Measurements from ENCODE around the gene ENTREP3.

ENTREP3 gene

DNA sequence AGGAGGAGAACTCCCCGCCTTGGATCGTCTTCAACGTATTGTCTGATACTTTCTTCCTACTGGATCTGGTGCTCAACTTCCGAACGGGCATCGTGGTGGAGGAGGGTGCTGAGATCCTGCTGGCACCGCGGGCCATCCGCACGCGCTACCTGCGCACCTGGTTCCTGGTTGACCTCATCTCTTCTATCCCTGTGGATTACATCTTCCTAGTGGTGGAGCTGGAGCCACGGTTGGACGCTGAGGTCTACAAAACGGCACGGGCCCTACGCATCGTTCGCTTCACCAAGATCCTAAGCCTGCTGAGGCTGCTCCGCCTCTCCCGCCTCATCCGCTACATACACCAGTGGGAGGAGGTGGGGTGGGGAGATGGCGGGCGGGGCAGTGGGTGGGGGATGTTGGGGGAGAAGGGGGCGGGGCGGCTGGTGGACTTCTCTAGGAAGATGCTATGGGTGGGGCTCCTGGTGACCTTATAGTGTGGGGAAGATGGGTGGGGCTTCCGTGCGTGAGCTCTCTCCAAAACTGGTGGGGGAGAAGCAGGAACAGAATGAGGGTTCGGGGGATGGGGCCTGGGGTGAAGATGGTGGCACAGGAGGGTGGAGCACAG lies 27.3 kb upstream of the ENTREP3 start:
- Histone ChIP-seq H3K27me3 (replicated peaks; ENCODE audit: control insufficient read depth, insufficient read depth, low read length, poor library complexity, severe bottlenecking) (no peaks in the 10 kb centered on the region), H3K27ac (ENCODE audit: insufficient read depth, low read length, poor library complexity, severe bottlenecking) (no peak overlapping the region), H3K36me3 (ENCODE audit: control insufficient read depth, insufficient read depth, low read length) (no peaks in the 10 kb centered on the region), H3K9me3 (ENCODE audit: control insufficient read depth, low read length) (no peaks in the 10 kb centered on the region), H3K4me1 (ENCODE audit: control insufficient read depth, insufficient read depth, low read length, poor library complexity, severe bottlenecking) (peaks cover 7% of the 10 kb centered on the region), H3K4me3 (ENCODE audit: insufficient read depth, low read depth, low read length, poor library complexity, severe bottlenecking) (no peak overlapping the region)
- DNase-seq = no peak

DNA sequence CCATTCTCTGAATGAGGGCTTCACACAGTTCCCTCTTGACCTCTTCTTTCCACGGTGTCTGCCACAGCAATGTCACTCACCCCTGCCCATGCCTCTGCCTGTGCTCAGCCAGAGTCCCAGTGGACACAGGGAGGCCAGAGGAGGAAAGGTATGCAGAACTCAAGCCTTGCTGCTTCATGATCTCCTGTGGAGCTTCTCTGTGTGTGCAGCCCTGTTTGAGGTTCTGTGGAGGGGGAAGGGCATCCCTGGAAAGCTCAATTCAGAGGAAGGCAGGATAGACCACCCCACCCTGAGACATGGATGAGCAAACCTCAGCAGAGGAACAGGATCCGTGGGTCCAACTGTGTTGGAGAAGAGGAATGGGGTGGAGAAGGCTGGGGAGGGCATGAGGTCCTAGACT lies 24.0 kb upstream of the ENTREP3 start:
- peaks cover 19% of the 10 kb centered on the region for H3K4me1 ChIP-seq (ENCODE audit: control insufficient read depth, insufficient read depth, low read length, poor library complexity, severe bottlenecking)
- H3K4me3 ChIP-seq (ENCODE audit: insufficient read depth, low read depth, low read length, poor library complexity, severe bottlenecking) = no peak overlapping the region
- no peaks in the 10 kb centered on the region for H3K27me3 ChIP-seq (replicated peaks; ENCODE audit: control insufficient read depth, insufficient read depth, low read length, poor library complexity, severe bottlenecking)
- no peaks in the 10 kb centered on the region for H3K9me3 ChIP-seq (ENCODE audit: control insufficient read depth, low read length)
- no peaks in the 10 kb centered on the region for H3K36me3 ChIP-seq (ENCODE audit: control insufficient read depth, insufficient read depth, low read length)
- no peak for DNase-seq
- H3K27ac ChIP-seq (ENCODE audit: insufficient read depth, low read length, poor library complexity, severe bottlenecking) = no peak overlapping the region

DNA sequence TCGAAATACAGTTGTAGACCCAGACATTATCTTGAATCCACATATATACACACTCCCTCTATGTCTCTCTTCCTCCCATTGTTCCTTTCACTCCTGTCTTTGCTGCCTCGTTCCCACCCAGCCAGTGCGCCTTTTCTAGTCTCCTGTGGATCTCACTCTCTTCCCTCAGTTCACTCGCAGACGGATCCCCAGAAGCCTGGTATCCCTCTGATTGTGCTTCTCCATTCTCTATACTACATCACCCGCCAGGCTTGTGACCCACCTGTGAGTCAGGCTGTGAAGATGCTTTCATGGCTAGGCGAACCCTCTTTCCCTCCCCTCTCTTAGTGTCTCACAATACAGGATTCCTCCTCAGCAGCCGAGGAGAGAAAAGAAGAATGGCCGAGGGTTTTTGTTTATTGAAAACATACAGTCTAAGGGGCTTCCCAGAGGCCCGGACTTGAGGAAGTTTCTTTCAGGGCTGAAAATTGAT lies 23.4 kb upstream of the ENTREP3 start:
- peaks cover 21% of the 10 kb centered on the region for H3K4me1 ChIP-seq (ENCODE audit: control insufficient read depth, insufficient read depth, low read length, poor library complexity, severe bottlenecking)
- H3K27me3 ChIP-seq (replicated peaks; ENCODE audit: control insufficient read depth, insufficient read depth, low read length, poor library complexity, severe bottlenecking) = no peaks in the 10 kb centered on the region
- no peak overlapping the region for H3K27ac ChIP-seq (ENCODE audit: insufficient read depth, low read length, poor library complexity, severe bottlenecking)
- no peak for DNase-seq
- no peaks in the 10 kb centered on the region for H3K9me3 ChIP-seq (ENCODE audit: control insufficient read depth, low read length)
- H3K36me3 ChIP-seq (ENCODE audit: control insufficient read depth, insufficient read depth, low read length) = no peaks in the 10 kb centered on the region
- H3K4me3 ChIP-seq (ENCODE audit: insufficient read depth, low read depth, low read length, poor library complexity, severe bottlenecking) = no peak overlapping the region

DNA sequence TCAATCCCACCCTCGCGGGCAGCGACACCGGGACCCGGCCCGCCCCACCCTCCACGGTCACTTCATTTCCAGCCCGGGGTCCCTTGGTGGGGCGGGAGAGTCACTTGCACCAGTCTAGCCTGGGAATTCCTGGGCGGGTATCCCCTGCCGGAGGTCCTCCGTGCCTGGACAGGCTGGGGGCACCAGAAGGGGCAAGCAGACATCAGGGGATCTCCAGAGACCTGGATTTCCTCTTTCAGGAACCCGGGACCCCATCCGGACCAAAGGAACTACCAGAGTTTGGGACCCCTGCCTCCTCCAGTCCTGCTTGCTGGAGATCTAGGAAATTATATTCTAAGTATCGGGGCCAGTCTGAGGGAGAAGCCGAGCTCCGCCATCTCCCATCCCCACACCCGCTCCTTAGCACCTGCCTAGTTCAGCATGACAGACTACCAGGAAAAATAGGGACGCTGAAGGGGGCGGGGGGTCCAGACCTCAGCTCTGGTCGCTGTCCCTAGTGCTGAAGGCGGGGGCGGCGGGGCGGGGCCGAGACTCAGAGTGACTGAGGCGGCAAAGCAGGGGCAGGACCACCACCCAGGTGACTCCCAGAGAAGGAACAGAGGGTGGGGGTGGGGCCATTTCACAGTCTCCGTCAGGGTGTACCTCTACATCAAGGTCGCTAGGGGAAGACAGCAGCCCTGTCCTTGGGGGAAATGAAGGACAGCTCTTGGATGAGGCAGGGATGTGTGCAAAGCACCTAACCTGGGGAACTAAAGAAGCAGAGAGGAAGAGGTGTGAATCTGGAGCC lies 22.8 kb upstream of the ENTREP3 start:
- Histone ChIP-seq H3K4me3 (ENCODE audit: insufficient read depth, low read depth, low read length, poor library complexity, severe bottlenecking) (peak overlapping the region; percentile 68), H3K9me3 (ENCODE audit: control insufficient read depth, low read length) (no peaks in the 10 kb centered on the region), H3K4me1 (ENCODE audit: control insufficient read depth, insufficient read depth, low read length, poor library complexity, severe bottlenecking) (peaks cover 25% of the 10 kb centered on the region), H3K27me3 (replicated peaks; ENCODE audit: control insufficient read depth, insufficient read depth, low read length, poor library complexity, severe bottlenecking) (no peaks in the 10 kb centered on the region), H3K27ac (ENCODE audit: insufficient read depth, low read length, poor library complexity, severe bottlenecking) (peak overlapping the region; percentile 46), H3K36me3 (ENCODE audit: control insufficient read depth, insufficient read depth, low read length) (no peaks in the 10 kb centered on the region)
- peak; percentile 58 to 75 (median 67) for DNase-seq

DNA sequence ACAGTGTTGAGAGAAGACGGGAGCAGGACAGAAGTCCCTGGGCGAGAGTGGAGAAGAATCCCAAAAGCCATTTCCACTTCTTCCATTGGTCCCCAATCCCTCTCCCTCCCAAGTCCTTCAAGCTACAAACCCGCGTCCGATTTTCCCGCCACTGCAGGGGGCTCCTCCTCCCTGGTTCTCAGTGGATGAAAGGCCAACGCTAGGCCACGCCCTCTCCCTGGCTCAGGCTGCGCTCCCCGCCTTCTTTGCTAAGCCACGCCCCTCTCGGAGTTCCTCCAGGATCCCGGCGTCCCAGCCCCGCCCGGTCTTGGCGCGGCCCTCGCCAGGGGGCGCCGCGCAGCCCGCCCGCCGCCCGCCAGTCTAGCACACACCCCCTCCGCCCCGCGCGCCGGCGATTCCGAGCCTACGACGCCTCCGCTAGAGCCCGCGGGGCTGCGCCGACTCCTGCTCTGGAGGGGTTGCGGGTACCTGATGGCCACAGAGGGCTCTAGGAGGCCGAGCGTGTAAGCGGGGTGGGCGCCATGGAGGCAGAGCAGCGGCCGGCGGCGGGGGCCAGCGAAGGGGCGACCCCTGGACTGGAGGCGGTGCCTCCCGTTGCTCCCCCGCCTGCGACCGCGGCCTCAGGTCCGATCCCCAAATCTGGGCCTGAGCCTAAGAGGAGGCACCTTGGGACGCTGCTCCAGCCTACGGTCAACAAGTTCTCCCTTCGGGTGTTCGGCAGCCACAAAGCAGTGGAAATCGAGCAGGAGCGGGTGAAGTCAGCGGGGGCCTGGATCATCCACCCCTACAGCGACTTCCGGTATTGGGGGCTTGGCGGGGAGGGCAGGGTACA lies 22.0 kb upstream of the ENTREP3 start, which contains the start of gene HCN3:
HCN3 (plus strand) TSS at position 394 of the 832 bp plus-strand sequence; CDS start at position 522, 128 bp downstream.
- Histone ChIP-seq H3K9me3 (ENCODE audit: control insufficient read depth, low read length) (no peaks in the 10 kb centered on the region), H3K27me3 (replicated peaks; ENCODE audit: control insufficient read depth, insufficient read depth, low read length, poor library complexity, severe bottlenecking) (no peaks in the 10 kb centered on the region), H3K4me3 (ENCODE audit: insufficient read depth, low read depth, low read length, poor library complexity, severe bottlenecking) (peak within 1 kb of the TSS; percentile 68), H3K4me1 (ENCODE audit: control insufficient read depth, insufficient read depth, low read length, poor library complexity, severe bottlenecking) (peaks cover 29% of the 10 kb centered on the region), H3K27ac (ENCODE audit: insufficient read depth, low read length, poor library complexity, severe bottlenecking) (peak within 1 kb of the TSS; percentile 46), H3K36me3 (ENCODE audit: control insufficient read depth, insufficient read depth, low read length) (no peaks in the 10 kb centered on the region)
- DNase-seq = peak; percentile 87 to 92 (median 92)

DNA sequence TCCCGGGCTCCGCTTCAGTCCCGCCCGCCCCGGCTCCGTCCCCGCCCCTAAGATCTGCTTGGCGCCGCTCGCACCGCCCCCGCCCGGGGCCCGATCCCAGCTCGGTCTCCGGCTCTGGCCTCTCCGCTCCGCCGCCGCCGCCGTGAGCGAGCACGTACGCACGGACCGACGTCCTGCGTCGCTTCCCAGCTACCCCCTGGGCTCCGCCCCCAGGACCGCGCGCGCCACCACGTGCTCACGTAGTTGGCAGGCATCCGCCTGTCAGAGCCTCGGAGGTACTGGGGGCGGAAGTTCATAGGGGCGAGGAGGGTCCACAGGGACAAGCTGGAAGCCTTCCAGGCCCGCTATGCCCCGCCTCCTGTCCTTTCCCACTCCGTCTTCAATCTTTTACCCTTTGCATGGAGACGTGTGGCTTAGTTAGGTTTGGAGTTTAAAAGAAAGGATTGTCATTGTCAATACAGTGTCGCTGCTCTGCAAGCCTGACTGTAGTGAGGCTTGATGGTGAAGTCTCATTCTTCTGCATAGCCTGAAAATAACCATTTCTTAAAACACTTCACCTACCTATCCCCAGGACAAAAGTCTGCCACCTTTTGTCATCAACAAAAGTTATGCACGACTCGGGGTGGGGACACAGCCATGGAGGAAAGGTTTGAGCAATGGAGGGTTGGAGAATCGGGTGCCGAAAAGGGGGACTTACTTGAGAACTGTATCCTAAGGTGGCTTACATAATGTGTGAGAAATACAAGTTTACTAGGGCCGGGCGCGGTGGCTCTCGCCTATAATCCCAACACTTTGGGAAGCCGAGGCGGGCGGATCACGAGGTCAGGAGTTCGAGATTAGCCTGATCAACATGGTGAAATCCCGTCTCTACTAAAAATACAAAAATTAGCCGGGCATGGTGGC lies 18.3 kb upstream of the ENTREP3 start, which contains the start of gene CLK2:
CLK2 (minus strand) TSS at position 162 of the 903 bp plus-strand sequence. CDS start 2,527 bp downstream, outside the sequence.
- peaks cover 31% of the 10 kb centered on the region for H3K4me1 ChIP-seq (ENCODE audit: control insufficient read depth, insufficient read depth, low read length, poor library complexity, severe bottlenecking)
- DNase-seq = peak; percentile 82 to 90 (median 86)
- no peaks in the 10 kb centered on the region for H3K9me3 ChIP-seq (ENCODE audit: control insufficient read depth, low read length)

DNA sequence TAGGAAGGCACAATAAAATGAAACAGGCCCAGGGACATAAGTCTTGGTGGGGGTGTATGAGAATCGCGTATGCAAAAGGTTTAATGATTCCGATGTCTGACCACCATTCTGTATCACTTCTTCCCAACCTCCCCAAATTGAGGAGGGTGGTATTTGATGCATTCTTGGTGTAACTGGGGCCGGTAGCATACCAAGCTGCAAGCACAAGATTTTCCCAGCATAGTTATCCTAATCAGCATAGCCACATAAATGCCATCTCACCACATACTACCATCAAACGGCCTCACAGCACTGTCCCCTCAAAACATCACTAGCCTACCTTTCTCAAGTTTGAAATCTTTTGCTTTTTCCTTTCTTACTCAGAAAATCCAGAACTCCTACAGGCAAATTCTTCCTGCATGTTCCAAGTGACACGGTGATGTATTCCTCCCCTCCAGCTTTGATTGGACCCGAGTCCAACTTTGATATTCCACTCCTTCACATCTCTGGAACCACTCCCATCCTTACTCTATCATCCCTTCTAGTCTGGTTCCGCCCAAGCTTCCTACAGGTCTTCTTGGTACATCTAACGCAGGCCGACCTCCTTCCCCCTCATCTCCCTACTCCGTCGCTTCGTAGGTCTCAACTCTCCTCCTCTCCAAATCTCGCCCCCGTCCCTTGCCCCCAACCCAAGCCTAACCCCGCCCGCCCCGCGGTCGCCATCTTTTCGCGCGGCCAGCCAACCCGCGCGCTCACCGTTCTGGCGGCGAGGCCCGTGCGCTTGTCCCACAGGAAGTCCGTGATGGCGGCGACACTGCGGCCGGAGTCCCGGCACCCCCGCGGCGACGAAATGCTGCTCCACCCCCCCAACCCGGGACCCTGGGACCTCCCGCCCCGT lies 17.4 kb upstream of the ENTREP3 start:
- DNase-seq = no peak
- H3K9me3 ChIP-seq (ENCODE audit: control insufficient read depth, low read length) = no peaks in the 10 kb centered on the region
- H3K27ac ChIP-seq (ENCODE audit: insufficient read depth, low read length, poor library complexity, severe bottlenecking) = peak overlapping the region; percentile 80
- peak overlapping the region; percentile 85 for H3K4me3 ChIP-seq (ENCODE audit: insufficient read depth, low read depth, low read length, poor library complexity, severe bottlenecking)
- H3K4me1 ChIP-seq (ENCODE audit: control insufficient read depth, insufficient read depth, low read length, poor library complexity, severe bottlenecking) = peaks cover 25% of the 10 kb centered on the region
- peaks cover 28% of the 10 kb centered on the region for H3K36me3 ChIP-seq (ENCODE audit: control insufficient read depth, insufficient read depth, low read length)
- no peaks in the 10 kb centered on the region for H3K27me3 ChIP-seq (replicated peaks; ENCODE audit: control insufficient read depth, insufficient read depth, low read length, poor library complexity, severe bottlenecking)

More for the DNA sequence above, 18.3 kb upstream of the ENTREP3 start, which contains the start of gene CLK2:
- H3K27me3 ChIP-seq (replicated peaks; ENCODE audit: control insufficient read depth, insufficient read depth, low read length, poor library complexity, severe bottlenecking) = no peaks in the 10 kb centered on the region
- peaks cover 19% of the 10 kb centered on the region for H3K36me3 ChIP-seq (ENCODE audit: control insufficient read depth, insufficient read depth, low read length)
- peak within 1 kb of the TSS; percentile 80 for H3K27ac ChIP-seq (ENCODE audit: insufficient read depth, low read length, poor library complexity, severe bottlenecking)
- peak within 1 kb of the TSS; percentile 85 for H3K4me3 ChIP-seq (ENCODE audit: insufficient read depth, low read depth, low read length, poor library complexity, severe bottlenecking)

DNA sequence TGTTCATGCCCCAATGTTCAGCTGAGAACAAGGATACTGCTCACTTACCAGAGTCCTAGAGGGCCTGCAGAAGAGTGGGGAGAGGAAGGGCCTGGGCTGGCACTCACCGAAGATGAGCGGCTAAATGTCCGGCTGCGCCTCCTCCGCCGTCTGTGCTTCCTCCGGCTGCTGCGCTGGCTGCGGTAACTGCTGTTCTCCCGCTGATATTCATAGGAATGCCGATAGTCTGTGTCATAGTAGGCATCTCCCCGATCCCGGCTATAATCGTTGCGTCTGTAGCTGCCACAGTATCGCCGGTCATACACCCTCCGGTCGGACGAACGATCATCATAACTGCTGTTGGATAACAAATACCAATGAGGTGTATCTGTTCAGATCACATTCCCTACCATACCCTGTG lies 14.1 kb upstream of the ENTREP3 start:
- DNase-seq = no peak
- Histone ChIP-seq H3K4me3 (ENCODE audit: insufficient read depth, low read depth, low read length, poor library complexity, severe bottlenecking) (no peak overlapping the region), H3K9me3 (ENCODE audit: control insufficient read depth, low read length) (no peaks in the 10 kb centered on the region), H3K27me3 (replicated peaks; ENCODE audit: control insufficient read depth, insufficient read depth, low read length, poor library complexity, severe bottlenecking) (no peaks in the 10 kb centered on the region), H3K36me3 (ENCODE audit: control insufficient read depth, insufficient read depth, low read length) (peaks cover 56% of the 10 kb centered on the region), H3K27ac (ENCODE audit: insufficient read depth, low read length, poor library complexity, severe bottlenecking) (no peak overlapping the region), H3K4me1 (ENCODE audit: control insufficient read depth, insufficient read depth, low read length, poor library complexity, severe bottlenecking) (peaks cover 12% of the 10 kb centered on the region)
